Naive B cell (primary cell): Measurements from ENCODE around the gene ARHGAP23. TPM values are rescaled to one million over a fixed set of nuclear protein-coding genes. Genes with fewer than 3 reads are reported as not detected.
A peak's percentile ranks its signal among the peaks of the same experiment; 100 is the strongest.
"Not testable (repeated sequence)": the region's sequence is repeated elsewhere in the genome, so short reads cannot be mapped to it uniquely, and the experiment has no call there.

Experiments
- ATAC-seq, 2 donors: fragments of 150-1000 bp; cut with Tn5 transposase; 2 replicates each; pipeline ENCODE4 v1.10.0; 2021; ENCODE audit warnings: low read depth in 2 of 2, mild to moderate bottlenecking in 2 of 2, moderate library complexity in 2 of 2
- DNase-seq: peaks from one replicate; pipeline ENCODE4 v3.0.0; 2022
- H3K27ac Mint-ChIP-seq, 6 donors: one replicate each; pipeline ENCODE4 v1.8.0; 2020 to 2022; ENCODE audit warnings: mild to moderate bottlenecking in 6 of 6, mixed read lengths in 6 of 6, moderate library complexity in 5 of 6, inconsistent platforms in 2 of 6
- H3K27me3 Mint-ChIP-seq, 3 donors: one replicate each; pipeline ENCODE4 v1.8.0; 2021 to 2022; ENCODE audit warnings: mixed read lengths in 3 of 3, mild to moderate bottlenecking in 1 of 3
- H3K36me3 Mint-ChIP-seq, 2 donors: one replicate each; pipeline ENCODE4 v1.8.0; 2020 to 2022; ENCODE audit warnings: mixed read lengths in 2 of 2, inconsistent platforms in 1 of 2, mild to moderate bottlenecking in 1 of 2
- H3K4me1 Mint-ChIP-seq, 3 donors: one replicate each; pipeline ENCODE4 v1.8.0; 2020 to 2022; ENCODE audit warnings: mixed read lengths in 3 of 3, inconsistent platforms in 1 of 3, mild to moderate bottlenecking in 1 of 3, moderate library complexity in 1 of 3
- H3K4me3 Mint-ChIP-seq, 8 donors: one replicate each; pipeline ENCODE4 v1.8.0; 2020 to 2022; ENCODE audit warnings: mild to moderate bottlenecking in 8 of 8, mixed read lengths in 8 of 8, moderate library complexity in 8 of 8, inconsistent platforms in 2 of 8
- H3K9me3 Mint-ChIP-seq, 7 donors: one replicate each; pipeline ENCODE4 v1.8.0; 2020 to 2022; ENCODE audit warnings: mixed read lengths in 7 of 7, mild to moderate bottlenecking in 5 of 7, inconsistent platforms in 2 of 7, moderate library complexity in 1 of 7
- polyA plus RNA-seq, 6 donors: library from polyadenylated mRNA; unstranded; fragments of 300-500 nt; fragmentation: Illumina TruSeq; gene quantifications; one replicate each; pipeline ENCODE4 v1.2.3, GENCODE V29; 2021; ENCODE audit warnings: low read depth in 6 of 6

Gene ARHGAP23
- polyA plus RNA-seq, 6 donors from 2014 or later, result not detected

- H3K27ac Mint-ChIP-seq, result no peak overlapping the region
- H3K36me3 Mint-ChIP-seq, result peaks cover 0 to 9% of the 10 kb centered on the region in 2 donors
- peaks cover 11 to 20% (median 19%) of the 10 kb centered on the region in 3 donors for H3K27me3 Mint-ChIP-seq
- DNase-seq, result no peak
- no peak overlapping the region for H3K4me3 Mint-ChIP-seq
- ATAC-seq, result no peak
- peaks cover 1 to 10% (median 7%) of the 10 kb centered on the region in 3 donors for H3K4me1 Mint-ChIP-seq
- peaks cover 0 to 2% (median 0%) of the 10 kb centered on the region in 7 donors for H3K9me3 Mint-ChIP-seq
Measured at GRCh38 chr17:38504216-38504615, 76.0 kb downstream of the ARHGAP23 start.

- ATAC-seq (no peak), DNase-seq (no peak)
- Mint-ChIP-seq H3K4me1 (peaks cover 7 to 20% (median 15%) of the 10 kb centered on the region in 3 donors), H3K27ac (peak overlapping the region in 1 of 6 donors; percentile 75), H3K4me3 (no peak overlapping the region), H3K27me3 (peaks cover 25 to 45% (median 44%) of the 10 kb centered on the region in 3 donors), H3K36me3 (peaks cover 0 to 16% of the 10 kb centered on the region in 2 donors), H3K9me3 (peaks cover 0 to 3% (median 0%) of the 10 kb centered on the region in 7 donors)
Measured at GRCh38 chr17:38507436-38507835, 79.2 kb downstream of the ARHGAP23 start.

- Mint-ChIP-seq H3K9me3 (peaks cover 0 to 3% (median 0%) of the 10 kb centered on the region in 7 donors), H3K27me3 (peaks cover 25 to 47% (median 47%) of the 10 kb centered on the region in 3 donors), H3K4me3 (peak overlapping the region in 6 of 8 donors; percentile 45 to 83 (median 72)), H3K36me3 (peaks cover 0 to 16% of the 10 kb centered on the region in 2 donors), H3K4me1 (peaks cover 7 to 20% (median 15%) of the 10 kb centered on the region in 3 donors), H3K27ac (peak overlapping the region in 1 of 6 donors; percentile 57)
- ATAC-seq (no peak), DNase-seq (no peak)
Measured at GRCh38 chr17:38507921-38508569, 79.8 kb downstream of the ARHGAP23 start.

GRCh38 chr17:38508570-38508950 is 80.3 kb downstream of the ARHGAP23 start:
- Mint-ChIP-seq H3K4me3 (peak overlapping the region in 6 of 8 donors; percentile 21 to 83 (median 64)), H3K4me1 (peaks cover 7 to 20% (median 15%) of the 10 kb centered on the region in 3 donors), H3K36me3 (peaks cover 0 to 16% of the 10 kb centered on the region in 2 donors), H3K27me3 (peaks cover 25 to 50% (median 47%) of the 10 kb centered on the region in 3 donors), H3K9me3 (peaks cover 0 to 3% (median 0%) of the 10 kb centered on the region in 7 donors), H3K27ac (peak overlapping the region in 1 of 6 donors; percentile 51)
- ATAC-seq (no peak), DNase-seq (no peak)

GRCh38 chr17:38508954-38509771 is 80.9 kb downstream of the ARHGAP23 start:
- ATAC-seq, result peak; percentile 88
- peaks cover 0 to 16% of the 10 kb centered on the region in 2 donors for H3K36me3 Mint-ChIP-seq
- DNase-seq, result peak; percentile 57

GRCh38 chr17:38509772-38510420 is 81.6 kb downstream of the ARHGAP23 start:
- Mint-ChIP-seq H3K27me3 (peaks cover 25 to 52% (median 47%) of the 10 kb centered on the region in 3 donors), H3K27ac (peak overlapping the region in 1 of 6 donors; percentile 72), H3K4me3 (peak overlapping the region; percentile 40 to 96 (median 84)), H3K36me3 (peaks cover 0 to 16% of the 10 kb centered on the region in 2 donors), H3K4me1 (peaks cover 7 to 20% (median 15%) of the 10 kb centered on the region in 3 donors), H3K9me3 (peaks cover 0 to 3% (median 0%) of the 10 kb centered on the region in 7 donors)
- ATAC-seq (peak; percentile 20 to 26), DNase-seq (no peak)

More at GRCh38 chr17:38508954-38509771, 80.9 kb downstream of the ARHGAP23 start:
- peaks cover 0 to 3% (median 0%) of the 10 kb centered on the region in 7 donors for H3K9me3 Mint-ChIP-seq
- H3K27me3 Mint-ChIP-seq, result peaks cover 25 to 52% (median 47%) of the 10 kb centered on the region in 3 donors
- H3K27ac Mint-ChIP-seq, result peak overlapping the region in 2 of 6 donors; percentile 72 to 92
- peaks cover 7 to 20% (median 15%) of the 10 kb centered on the region in 3 donors for H3K4me1 Mint-ChIP-seq
- H3K4me3 Mint-ChIP-seq, result peak overlapping the region; percentile 56 to 96 (median 84)

GRCh38 chr17:38510421-38511149 is 82.3 kb downstream of the ARHGAP23 start:
- H3K27me3 Mint-ChIP-seq, result peaks cover 25 to 58% (median 47%) of the 10 kb centered on the region in 3 donors
- ATAC-seq, result peak; percentile 26 to 34
- peak overlapping the region in 7 of 8 donors; percentile 29 to 86 (median 69) for H3K4me3 Mint-ChIP-seq
- DNase-seq, result no peak
- H3K27ac Mint-ChIP-seq, result no peak overlapping the region
- peaks cover 0 to 3% (median 0%) of the 10 kb centered on the region in 7 donors for H3K9me3 Mint-ChIP-seq
- H3K36me3 Mint-ChIP-seq, result peaks cover 0 to 16% of the 10 kb centered on the region in 2 donors
- H3K4me1 Mint-ChIP-seq, result peaks cover 7 to 20% (median 15%) of the 10 kb centered on the region in 3 donors

GRCh38 chr17:38511150-38512108 is 83.2 kb downstream of the ARHGAP23 start:
- Mint-ChIP-seq H3K36me3 (peaks cover 0 to 16% of the 10 kb centered on the region in 2 donors), H3K27me3 (peaks cover 25 to 58% (median 47%) of the 10 kb centered on the region in 3 donors), H3K4me3 (peak overlapping the region in 7 of 8 donors; percentile 54 to 86 (median 69)), H3K27ac (peak overlapping the region in 2 of 6 donors; percentile 20 to 53), H3K9me3 (peaks cover 0 to 3% (median 0%) of the 10 kb centered on the region in 7 donors), H3K4me1 (peaks cover 7 to 20% (median 15%) of the 10 kb centered on the region in 3 donors)
- DNase-seq (no peak), ATAC-seq (no peak)

GRCh38 chr17:38512473-38513058 is 84.3 kb downstream of the ARHGAP23 start:
- H3K9me3 Mint-ChIP-seq, result peaks cover 0 to 3% (median 0%) of the 10 kb centered on the region in 7 donors
- H3K27ac Mint-ChIP-seq, result no peak overlapping the region
- ATAC-seq, result no peak
- peaks cover 7 to 20% (median 15%) of the 10 kb centered on the region in 3 donors for H3K4me1 Mint-ChIP-seq
- H3K27me3 Mint-ChIP-seq, result peaks cover 25 to 55% (median 44%) of the 10 kb centered on the region in 3 donors
- H3K4me3 Mint-ChIP-seq, result no peak overlapping the region
- peaks cover 0 to 16% of the 10 kb centered on the region in 2 donors for H3K36me3 Mint-ChIP-seq
- DNase-seq, result no peak

GRCh38 chr17:38526526-38526925 is 98.3 kb downstream of the ARHGAP23 start:
- not testable (repeated sequence) for ATAC-seq, H3K27ac Mint-ChIP-seq, DNase-seq, H3K9me3 Mint-ChIP-seq, H3K4me1 Mint-ChIP-seq, H3K36me3 Mint-ChIP-seq, H3K4me3 Mint-ChIP-seq
- H3K27me3 Mint-ChIP-seq, result peaks cover 15 to 35% (median 28%) of the 10 kb centered on the region in 3 donors

- H3K27ac Mint-ChIP-seq, result peak overlapping the region in 2 of 6 donors; percentile 77 to 78
- not testable (repeated sequence) for DNase-seq, H3K36me3 Mint-ChIP-seq, H3K4me3 Mint-ChIP-seq, ATAC-seq, H3K9me3 Mint-ChIP-seq, H3K4me1 Mint-ChIP-seq
- peaks cover 15 to 51% (median 43%) of the 10 kb centered on the region in 3 donors for H3K27me3 Mint-ChIP-seq
Measured at GRCh38 chr17:38528141-38528540, 99.9 kb downstream of the ARHGAP23 start.
